Epithelial cell of proximal tubule (primary cell): Measurements from ENCODE around the gene KRT35. TPM values are rescaled to one million over a fixed set of nuclear protein-coding genes. Genes with fewer than 3 reads are reported as not detected.

Source experiments
- DNase-seq: peaks from one replicate; pipeline ENCODE4 v3.0.0-alpha.2; 2011; ENCODE audit warnings: low read depth
- H3K4me3 ChIP-seq: 2 replicates; pipeline ENCODE4 v1.5.1; 2011; ENCODE audit warnings: low read depth, mild to moderate bottlenecking, low read length
- total RNA-seq: library from RNA; depleted of rRNA; stranded (reverse); fragments of >200 nt; gene quantifications from 2 replicates; pipeline ENCODE4 v1.2.3, GENCODE V29; 2015
- TF ChIP-seq, protein P1 (sequence below): conservative IDR thresholded peaks from 2 replicates; pipeline ENCODE4 v1.5.1; 2012; ENCODE audit warnings: low read depth, mild to moderate bottlenecking, low read length

KRT35 gene
- total RNA-seq, 1 donor from 2014 or later = not detected

DNA sequence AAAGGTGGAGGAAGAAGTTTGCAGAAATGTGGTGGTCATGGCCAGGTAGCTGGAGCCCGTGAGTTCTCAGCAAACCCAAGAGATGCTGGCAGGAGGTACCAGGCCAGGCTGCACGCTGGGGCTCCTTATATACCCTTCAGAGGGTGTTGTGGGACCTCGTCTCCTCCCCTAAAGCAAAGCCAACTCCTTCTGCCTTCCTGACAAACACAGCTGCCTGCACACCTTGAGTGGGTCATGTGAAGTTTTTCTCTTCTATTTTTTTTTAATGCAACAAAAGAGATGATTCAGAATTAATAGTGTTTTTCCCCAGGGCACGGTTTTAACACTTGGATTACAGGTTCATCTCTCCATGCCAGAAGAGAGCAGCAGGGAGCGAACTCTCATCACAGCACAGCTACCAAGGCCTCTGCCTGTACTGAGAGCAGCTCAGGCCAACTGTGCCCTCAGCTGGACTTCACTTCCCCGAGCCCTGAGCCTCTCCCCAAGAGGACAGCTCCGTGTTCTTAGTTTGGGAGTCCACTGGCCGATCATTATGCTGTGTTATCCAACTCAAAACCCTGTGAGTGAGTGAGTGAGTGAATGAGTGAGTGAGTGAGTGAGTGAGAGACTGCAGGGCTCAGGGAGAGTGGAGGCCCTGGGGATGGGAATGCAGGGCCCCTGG is 38.0 kb upstream of the KRT35 start, which contains the start of gene KRT15:
Gene KRT15 (minus strand): TSS at position 102 of the 661 bp plus-strand sequence. CDS start 63 bp downstream, at position 39.
- H3K4me3 ChIP-seq = no peak within 1 kb of the TSS
- TF ChIP-seq, protein P1, sequence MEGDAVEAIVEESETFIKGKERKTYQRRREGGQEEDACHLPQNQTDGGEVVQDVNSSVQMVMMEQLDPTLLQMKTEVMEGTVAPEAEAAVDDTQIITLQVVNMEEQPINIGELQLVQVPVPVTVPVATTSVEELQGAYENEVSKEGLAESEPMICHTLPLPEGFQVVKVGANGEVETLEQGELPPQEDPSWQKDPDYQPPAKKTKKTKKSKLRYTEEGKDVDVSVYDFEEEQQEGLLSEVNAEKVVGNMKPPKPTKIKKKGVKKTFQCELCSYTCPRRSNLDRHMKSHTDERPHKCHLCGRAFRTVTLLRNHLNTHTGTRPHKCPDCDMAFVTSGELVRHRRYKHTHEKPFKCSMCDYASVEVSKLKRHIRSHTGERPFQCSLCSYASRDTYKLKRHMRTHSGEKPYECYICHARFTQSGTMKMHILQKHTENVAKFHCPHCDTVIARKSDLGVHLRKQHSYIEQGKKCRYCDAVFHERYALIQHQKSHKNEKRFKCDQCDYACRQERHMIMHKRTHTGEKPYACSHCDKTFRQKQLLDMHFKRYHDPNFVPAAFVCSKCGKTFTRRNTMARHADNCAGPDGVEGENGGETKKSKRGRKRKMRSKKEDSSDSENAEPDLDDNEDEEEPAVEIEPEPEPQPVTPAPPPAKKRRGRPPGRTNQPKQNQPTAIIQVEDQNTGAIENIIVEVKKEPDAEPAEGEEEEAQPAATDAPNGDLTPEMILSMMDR = peak; percentile 20
- no peak for DNase-seq

- DNase-seq = no peak
- no peak overlapping the region for H3K4me3 ChIP-seq
- TF ChIP-seq, protein P1 = no peak
These were observed 37.1 kb upstream of the KRT35 start for GRCh38 chr17:41518031-41518430.

GRCh38 chr17:41516830-41517283 is 35.9 kb upstream of the KRT35 start:
- H3K4me3 ChIP-seq = no peak overlapping the region
- DNase-seq = no peak
- TF ChIP-seq, protein P1 = no peak

DNA sequence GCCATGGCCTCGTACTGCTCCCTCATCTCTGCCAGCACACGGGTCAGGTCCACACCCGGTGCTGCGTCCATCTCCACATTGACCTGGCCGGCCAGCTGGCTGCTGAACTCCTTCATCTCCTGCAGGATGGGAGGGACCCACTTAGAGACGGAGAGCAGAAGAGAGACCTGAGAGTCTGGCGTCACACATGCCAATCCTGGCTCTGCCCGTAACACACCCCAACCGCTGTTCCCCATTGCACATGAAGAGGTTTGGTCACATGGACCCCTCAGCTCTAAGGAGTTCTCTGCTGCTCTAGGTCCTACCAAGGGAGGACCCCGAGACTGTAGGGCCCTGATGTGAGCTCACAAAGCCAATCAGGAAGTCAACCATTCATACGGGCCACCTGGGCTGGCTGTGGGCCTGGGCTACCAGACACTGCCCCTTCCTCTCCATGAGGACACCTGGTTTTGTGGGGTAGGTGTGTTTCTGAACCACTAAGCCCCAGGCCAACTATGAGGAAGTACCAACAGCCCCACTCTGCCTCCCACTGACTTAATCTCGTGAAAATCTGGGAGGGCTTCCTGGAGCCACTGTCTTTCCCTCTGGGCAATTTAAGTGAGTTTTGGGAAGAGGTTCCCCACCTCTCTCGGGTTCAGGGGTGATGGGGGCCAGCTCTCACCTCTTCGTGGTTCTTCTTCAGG is 35.3 kb upstream of the KRT35 start:
- H3K4me3 ChIP-seq = no peak overlapping the region
- DNase-seq = no peak
- TF ChIP-seq, protein P1 = no peak

DNA sequence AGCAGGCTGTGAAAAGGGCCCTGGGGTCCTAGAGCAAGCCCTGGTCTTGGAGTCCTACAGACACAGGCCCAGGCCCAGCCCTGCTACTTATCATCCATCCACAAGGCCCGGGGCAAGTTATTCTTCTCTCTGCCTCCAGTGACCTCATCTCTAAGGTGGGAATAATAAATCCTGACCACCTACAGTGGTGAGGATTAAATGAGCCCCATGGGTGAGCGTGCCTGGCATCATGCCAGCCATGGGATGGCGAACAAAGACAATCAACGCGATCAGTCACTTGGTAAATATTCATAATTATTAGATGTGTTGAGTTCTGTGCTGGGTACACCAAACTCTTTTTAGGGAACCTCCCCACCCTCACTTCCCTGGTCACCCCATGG is 32.2 kb upstream of the KRT35 start:
- TF ChIP-seq, protein P1 = no peak
- no peak for DNase-seq
- H3K4me3 ChIP-seq = no peak overlapping the region

- no peak for DNase-seq
- TF ChIP-seq, protein P1 = no peak
These were observed 31.7 kb upstream of the KRT35 start for GRCh38 chr17:41512546-41513167.

More at GRCh38 chr17:41512546-41513167, 31.7 kb upstream of the KRT35 start:
- no peak overlapping the region for H3K4me3 ChIP-seq
